ENCODE measurements around the gene INPP4B.
"Not testable (repeated sequence)": the region's sequence is repeated elsewhere in the genome, so short reads cannot be mapped to it uniquely, and the experiment has no call there.

INPP4B gene

GRCh38 chr4:142532054-142532453 lies 314.0 kb downstream of the INPP4B start:
- DNase-seq = no peak

DNA sequence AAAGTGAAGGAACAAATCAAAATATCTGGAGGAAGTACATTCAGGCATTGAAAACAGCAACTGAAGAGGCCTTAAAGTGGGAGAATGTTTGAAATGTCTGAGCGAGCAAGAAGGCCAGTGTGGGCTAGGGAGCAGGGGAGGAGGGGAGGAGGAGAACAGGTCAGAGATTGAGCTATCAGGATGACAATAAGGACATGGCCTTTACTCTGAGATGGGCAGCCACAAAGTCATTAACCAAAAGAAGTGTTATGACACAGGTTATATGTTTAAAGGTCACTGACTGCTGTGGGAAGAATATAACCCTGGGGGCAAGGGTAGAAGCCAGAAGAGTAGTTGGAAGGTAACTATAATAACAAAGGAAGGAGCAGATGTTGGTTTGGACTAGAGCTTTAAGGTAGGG lies 315.4 kb downstream of the INPP4B start:
- DNase-seq = no peak

- DNase-seq = no peak
Measured at GRCh38 chr4:142528433-142528832, 317.7 kb downstream of the INPP4B start.

DNA sequence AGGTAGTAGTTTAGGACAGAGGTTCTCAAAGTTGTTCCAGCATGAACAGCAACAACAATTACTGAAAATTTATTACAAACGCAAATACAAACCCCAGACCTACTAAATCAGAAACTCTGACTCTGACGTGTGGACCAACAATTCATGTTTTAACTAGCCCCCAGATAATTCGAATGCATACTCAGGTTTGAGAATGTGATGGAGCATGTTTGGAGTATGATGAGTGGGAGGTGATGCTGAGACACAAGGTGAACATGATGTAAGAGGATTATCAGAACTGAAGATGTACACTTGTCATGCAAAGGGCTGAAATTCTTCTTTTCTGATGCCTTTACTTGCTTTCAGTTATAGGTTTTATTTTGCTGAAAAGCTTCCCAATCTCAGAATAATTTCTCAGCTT lies 323.0 kb downstream of the INPP4B start:
- no peak for DNase-seq

DNA sequence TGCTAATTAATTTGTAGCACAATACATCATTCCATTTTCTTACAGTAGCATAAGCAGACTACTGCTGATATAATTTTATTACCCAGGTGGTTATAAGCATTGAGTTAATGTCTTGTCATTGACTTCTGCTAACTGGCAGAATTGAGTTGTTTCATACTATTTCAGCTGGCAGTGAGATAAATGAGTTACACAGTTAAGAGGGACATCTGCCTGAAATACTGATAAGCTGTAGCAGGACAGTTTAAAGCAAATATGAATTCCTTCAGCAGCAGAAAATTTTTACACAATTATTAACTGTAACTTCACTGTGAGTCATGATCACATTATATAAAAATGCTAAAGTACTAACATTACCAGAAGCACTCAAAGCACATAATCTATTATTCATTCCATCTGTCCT lies 326.8 kb downstream of the INPP4B start:
- DNase-seq = no peak

DNA sequence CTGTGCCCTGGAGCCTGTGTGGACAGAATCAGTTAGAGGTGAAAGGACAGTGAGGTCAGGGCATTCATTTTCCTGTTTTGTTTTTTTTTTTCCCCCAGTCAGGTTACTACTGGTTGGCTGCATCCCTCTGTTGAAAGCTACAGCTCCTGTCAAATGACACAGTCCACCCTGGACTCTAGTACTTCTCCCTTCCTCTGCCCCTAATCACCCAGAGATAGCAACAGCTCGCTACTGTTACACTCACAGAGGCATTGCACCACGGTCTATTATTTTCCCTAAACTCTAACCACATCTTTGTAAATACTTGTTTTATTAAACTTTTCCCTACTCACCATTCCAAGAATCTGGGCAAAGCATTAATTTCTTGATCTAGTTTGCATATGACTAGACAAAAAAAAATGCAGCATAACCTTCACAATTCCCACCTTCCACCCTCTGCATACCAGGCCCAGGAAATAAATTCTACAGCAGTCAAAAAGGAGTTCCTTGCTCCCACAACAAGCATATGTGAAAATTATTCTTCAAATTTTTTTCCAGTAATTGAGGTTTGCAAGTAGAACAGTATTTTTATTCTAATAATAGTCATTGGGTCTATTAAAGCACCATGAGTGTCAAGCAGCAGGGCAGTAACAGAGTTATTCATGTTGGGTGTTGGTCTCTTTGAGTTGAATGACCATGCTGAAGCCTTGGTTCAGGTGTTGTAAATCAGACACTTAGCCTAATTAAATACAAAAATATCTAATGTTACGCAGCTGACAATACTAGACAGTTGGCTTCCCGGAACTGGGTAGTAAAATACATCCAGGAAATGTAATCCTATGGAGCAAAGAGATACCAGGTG lies 329.2 kb downstream of the INPP4B start:
- no peak for DNase-seq

DNA sequence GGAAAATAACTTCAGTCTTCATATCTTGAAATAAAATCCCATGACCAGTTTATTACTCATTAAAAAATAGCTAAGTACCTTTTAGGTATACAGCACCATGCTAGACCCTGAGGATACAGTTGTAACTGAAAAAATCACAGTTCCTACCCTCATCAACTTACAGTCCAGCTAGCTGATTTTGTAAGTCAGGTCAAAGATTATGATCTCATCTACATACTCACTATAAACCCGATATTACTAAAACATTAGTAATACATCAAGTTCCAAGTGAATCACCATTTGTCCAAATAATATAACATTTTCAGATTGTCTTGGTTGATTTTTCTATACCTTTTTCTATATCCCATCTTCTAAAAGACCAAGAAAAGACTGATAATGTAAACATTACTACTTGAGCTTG lies 333.9 kb downstream of the INPP4B start:
- DNase-seq = no peak

GRCh38 chr4:142509881-142510280 lies 336.2 kb downstream of the INPP4B start:
- no peak for DNase-seq

DNA sequence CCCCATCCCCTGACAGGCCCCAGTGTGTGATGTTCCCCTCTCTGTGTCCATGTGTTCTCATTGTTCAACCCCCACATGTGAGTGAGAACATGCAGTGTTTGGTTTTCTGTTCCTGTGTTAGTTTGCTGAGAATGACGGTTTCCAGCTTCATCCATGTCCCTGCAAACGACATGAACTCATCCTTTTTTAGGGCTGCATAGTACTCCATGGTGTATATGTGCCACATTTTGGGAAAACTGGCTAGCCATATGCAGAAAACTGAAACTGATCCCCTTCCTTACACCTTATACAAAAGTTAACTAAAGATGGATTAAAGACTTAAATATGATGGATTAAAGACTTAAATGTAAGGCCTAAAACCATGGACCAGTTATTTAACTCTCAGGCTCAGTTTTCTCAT lies 336.7 kb downstream of the INPP4B start:
- not testable (repeated sequence) for DNase-seq

DNA sequence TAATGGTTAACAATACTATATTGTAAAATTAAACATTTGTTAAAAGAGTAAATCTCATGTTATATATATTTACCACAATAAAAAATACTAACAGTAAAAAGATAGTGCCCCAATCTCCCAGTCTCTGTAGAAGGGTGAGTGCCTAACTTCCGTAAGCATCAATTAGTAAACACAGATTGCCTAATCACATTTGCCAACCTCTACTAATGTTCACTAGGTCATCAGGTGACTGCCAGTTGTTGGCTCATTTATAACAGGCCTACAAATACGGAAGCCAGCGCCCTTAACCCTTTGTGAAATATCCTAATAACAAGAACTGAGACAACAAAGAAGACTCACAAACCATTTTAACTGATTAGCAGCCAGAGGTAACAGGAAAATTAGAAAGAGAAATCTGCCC lies 345.1 kb downstream of the INPP4B start:
- DNase-seq = no peak

DNA sequence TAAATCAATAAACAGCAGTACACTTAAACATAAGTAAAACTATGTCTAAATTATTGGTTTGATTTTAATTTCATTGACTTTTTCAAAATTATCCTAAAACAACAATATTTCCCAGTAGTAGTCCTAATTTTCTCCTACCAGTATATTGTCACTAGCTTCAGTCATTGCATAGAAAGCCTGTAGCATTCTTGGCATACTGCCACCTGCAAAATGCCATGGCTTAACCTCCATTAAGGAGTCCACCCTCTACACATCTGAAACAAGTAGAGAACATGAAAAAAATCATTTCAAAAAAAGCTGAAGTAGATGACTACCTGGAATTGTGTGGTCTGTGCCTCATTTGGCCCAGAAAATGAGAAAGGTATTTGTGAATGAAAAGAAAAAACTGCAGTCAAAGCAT lies 348.5 kb downstream of the INPP4B start:
- no peak for DNase-seq

GRCh38 chr4:142493255-142494110 lies 352.6 kb downstream of the INPP4B start:
- DNase-seq = no peak

- DNase-seq = no peak
Measured at GRCh38 chr4:142485452-142485851, 360.6 kb downstream of the INPP4B start.

- DNase-seq = no peak
Measured at GRCh38 chr4:142480244-142480643, 365.9 kb downstream of the INPP4B start.

DNA sequence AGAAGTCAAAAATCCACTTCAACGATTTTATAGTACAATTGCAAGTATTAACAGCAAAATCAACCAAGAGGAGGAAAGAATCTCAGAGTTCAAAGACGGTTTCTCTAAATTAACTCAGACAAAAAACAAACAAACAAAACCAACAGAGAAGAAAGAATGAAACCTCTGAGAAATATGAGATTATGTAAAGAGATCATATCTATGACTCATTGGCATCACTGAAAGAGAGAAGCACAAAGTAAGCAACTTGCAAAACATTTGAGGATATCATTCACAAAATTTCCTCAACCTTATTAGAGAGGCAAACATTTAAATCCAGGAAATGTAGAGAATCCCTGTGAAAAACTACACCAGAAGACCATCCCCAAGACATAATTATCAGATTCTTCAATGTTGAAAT lies 370.4 kb downstream of the INPP4B start:
- no peak for DNase-seq

GRCh38 chr4:142474398-142475087 lies 371.6 kb downstream of the INPP4B start:
- peak; percentile 24 for DNase-seq

- no peak for DNase-seq
Measured at GRCh38 chr4:142473960-142474338, 372.2 kb downstream of the INPP4B start.

DNA sequence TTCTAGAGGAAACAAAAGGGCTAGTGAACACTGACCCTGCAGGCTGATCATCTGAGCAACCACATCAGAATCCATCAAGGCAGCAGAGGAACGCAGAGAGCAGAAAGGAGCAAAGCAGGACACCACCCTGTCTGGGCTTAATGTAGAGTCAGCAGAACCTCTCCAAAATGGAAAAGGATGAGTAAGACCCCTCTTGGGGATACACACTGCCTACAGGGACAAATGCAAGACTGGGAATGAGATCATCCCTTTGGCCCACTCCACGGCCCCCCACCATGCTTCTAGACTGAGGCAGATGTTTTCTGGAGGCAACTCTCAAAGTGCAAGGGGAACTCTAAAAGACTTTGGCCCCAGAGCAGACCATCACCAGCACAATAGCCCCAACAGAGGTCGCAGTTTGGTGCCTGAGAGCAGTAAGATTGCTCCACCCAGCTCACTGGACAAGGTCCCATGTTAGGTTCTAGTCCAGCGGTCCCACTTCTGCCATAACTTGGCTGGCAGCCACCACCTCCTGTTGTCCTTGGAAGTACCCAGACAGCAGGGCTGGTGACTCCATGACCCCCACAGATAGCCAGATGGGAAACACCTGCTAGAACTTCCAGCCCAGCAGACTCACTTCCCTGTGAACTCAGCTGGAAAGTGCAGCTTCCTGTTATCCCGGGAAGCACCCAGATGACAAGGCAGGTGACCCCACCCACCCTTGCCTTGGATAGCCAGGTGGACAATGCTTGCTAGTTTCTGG lies 372.7 kb downstream of the INPP4B start:
- DNase-seq = no peak

GRCh38 chr4:142467088-142467487 lies 379.0 kb downstream of the INPP4B start:
- DNase-seq = no peak

DNA sequence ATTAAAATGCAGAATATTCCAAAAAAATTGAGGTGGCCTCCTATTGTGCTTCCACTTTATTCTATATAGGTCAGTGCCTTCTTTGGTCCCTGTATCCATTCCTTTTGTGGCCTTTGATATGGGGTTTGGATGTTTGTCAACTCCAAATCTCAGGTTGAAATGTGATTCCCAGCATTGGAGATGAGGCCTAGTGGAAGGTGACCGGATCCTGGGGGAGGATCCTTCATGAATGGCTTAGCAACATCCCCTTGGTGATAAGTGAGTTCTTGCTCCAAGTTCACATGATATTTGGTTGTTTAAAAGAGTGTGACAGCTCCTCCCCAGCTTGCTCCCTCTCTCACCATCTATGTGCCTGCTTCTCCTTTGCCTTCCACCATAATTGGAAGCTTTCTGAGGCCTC lies 380.6 kb downstream of the INPP4B start:
- DNase-seq = no peak

- no peak for DNase-seq
Measured at GRCh38 chr4:142463206-142463605, 382.9 kb downstream of the INPP4B start.

DNA sequence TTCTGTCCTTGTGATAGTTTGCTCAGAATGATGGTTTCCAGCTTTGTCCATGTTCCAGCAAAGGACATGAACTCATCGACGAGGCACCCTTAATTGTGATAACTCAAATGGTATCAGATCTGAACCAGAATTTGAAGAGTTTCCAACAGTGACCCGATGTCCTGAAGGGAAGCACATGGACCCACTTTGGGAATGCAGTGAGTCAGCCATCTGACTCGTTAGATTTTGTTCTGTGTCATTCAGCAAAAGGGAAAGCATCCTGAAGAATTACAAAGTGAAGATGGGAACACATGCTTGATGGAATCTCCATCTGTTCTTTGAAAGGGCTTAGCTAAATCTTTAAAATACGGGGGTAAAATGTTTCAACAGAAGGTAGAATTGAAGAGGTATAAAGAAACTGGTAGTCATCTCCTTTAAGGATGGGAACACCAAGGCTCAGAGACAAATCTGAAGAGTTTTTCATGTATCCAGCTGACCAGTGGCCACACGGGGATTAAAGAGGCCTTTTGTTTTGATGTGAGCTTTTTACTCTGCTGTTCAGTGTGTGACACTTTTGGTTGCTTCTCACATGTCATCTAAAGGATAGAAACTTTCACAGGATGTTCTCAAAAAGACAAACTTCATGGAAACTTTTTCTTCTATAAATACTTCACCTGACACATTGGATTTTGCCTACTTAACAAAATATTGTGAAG lies 393.8 kb downstream of the INPP4B start:
- DNase-seq = no peak
